ENCODE results near the gene SMARCA2.

- TF ChIP-seq EP300 (conservative IDR thresholded peaks at IDR 0.05; ENCODE audit: poor library complexity, severe bottlenecking) (no peak), TAF1 (IDR thresholded peaks at IDR 0.05; ENCODE audit: low read depth) (peak; percentile 53), RAD21 (conservative IDR thresholded peaks at IDR 0.05) (no peak), CTCF (IDR thresholded peaks at IDR 0.05; ENCODE audit: poor library complexity, severe bottlenecking) (no peak), MXI1 (conservative IDR thresholded peaks at IDR 0.05; ENCODE audit: poor library complexity, severe bottlenecking) (no peak), POLR2AphosphoS5 (IDR thresholded peaks at IDR 0.05) (no peak), REST (IDR thresholded peaks at IDR 0.05; ENCODE audit: borderline replicate concordance) (no peak), EZH2 (IDR thresholded peaks at IDR 0.05; ENCODE audit: borderline replicate concordance, insufficient read depth, low read length, poor library complexity, severe bottlenecking) (no peak), SMC3 (conservative IDR thresholded peaks at IDR 0.05; ENCODE audit: poor library complexity) (no peak)
Observed at GRCh38 chr9:2016408-2017330, 1.5 kb downstream of the SMARCA2 start.
